Measurements from ENCODE around the gene HBA1. TPM values are rescaled to one million over a fixed set of nuclear protein-coding genes. Genes with fewer than 3 reads are reported as not detected.
A peak's percentile ranks its signal among the peaks of the same experiment; 100 is the strongest.

HBA1 gene
- total RNA-seq, 2 experiments from 2014 or later, result not detected

- DNase-seq (ENCODE audit: low spot score), result peak; percentile 76
- intact Hi-C loops (cut with micrococcal nuclease; ENCODE audit: unreplicated experiment), result loop anchor here (1.0 kb wide), 1 partner anchor 64 kb away; no protein-coding TSS in a partner anchor
- ChIA-PET CTCF (ENCODE audit: unreplicated experiment) (no interaction called here), POLR2A (interaction anchor here (1.3 kb wide), 1 partner anchor 12 kb away, joined by 3 read pairs; no protein-coding TSS in a partner anchor)
- H3K27ac ChIP-seq (ENCODE audit: low read depth, low read length, poor library complexity, severe bottlenecking), result no peak overlapping the region
- H4K20me1 ChIP-seq (ENCODE audit: insufficient read depth, low read length), result no peaks in the 10 kb centered on the region
- no peak overlapping the region for H2AFZ ChIP-seq (ENCODE audit: low read length)
- H3K36me3 ChIP-seq (ENCODE audit: insufficient read depth, low read length), result peaks cover 25% of the 10 kb centered on the region
- H3K79me2 ChIP-seq (ENCODE audit: insufficient read depth, low read depth, low read length), result no peaks in the 10 kb centered on the region
- peaks cover 4% of the 10 kb centered on the region for H3K4me1 ChIP-seq (ENCODE audit: insufficient read depth, low read length, poor library complexity, severe bottlenecking)
- TF ChIP-seq CTCF (conservative IDR thresholded peaks at IDR 0.05; ENCODE audit: low read length), result no peak
- no peak for TF ChIP-seq EZH2phosphoT487 (IDR thresholded peaks at IDR 0.05; ENCODE audit: borderline replicate concordance, low read depth, low read length)
- H3K4me3 ChIP-seq (ENCODE audit: low read depth, low read length, poor library complexity, severe bottlenecking), result no peak overlapping the region
- H3K9me3 ChIP-seq (ENCODE audit: low read length), result no peaks in the 10 kb centered on the region
- no TSS peak for BruUV-seq (replicated peaks)
- H3K4me2 ChIP-seq (ENCODE audit: low read length), result peak overlapping the region; percentile 26; the same call in 1 of the 2 replicates
- H3K9me2 ChIP-seq (ENCODE audit: insufficient read depth, low read length), result no peaks in the 10 kb centered on the region
Measured at GRCh38 chr16:180681-181564, 4.4 kb downstream of the HBA1 start.

DNA sequence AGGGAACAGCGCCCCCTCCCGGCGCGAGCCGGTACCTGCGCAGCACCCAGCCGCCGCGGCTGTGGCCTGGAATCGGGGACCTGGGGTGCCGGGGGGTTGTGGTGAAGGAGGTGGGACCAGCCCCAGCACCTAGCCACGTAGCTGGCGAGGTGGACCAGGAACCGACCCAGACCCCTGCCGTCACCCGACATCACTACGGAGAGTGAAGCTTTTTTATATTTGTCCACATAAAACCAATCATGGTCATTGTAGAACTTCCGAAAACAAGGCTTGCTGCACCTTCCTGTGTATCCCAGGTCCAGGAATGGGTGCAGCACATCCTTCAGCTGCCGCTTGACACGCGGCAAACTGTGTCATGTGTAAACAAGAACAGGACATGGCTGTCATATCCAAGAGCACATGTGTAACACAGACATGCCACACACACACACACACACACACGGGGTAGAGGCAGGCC, 5.1 kb downstream of the HBA1 start:
- Histone ChIP-seq H3K36me3 (ENCODE audit: insufficient read depth, low read length) (peaks cover 26% of the 10 kb centered on the region), H3K9me3 (ENCODE audit: low read length) (no peaks in the 10 kb centered on the region), H3K4me1 (ENCODE audit: insufficient read depth, low read length, poor library complexity, severe bottlenecking) (peaks cover 4% of the 10 kb centered on the region), H3K4me2 (ENCODE audit: low read length) (no peak overlapping the region), H3K9me2 (ENCODE audit: insufficient read depth, low read length) (no peaks in the 10 kb centered on the region), H3K4me3 (ENCODE audit: low read depth, low read length, poor library complexity, severe bottlenecking) (no peak overlapping the region), H2AFZ (ENCODE audit: low read length) (no peak overlapping the region), H3K27ac (ENCODE audit: low read depth, low read length, poor library complexity, severe bottlenecking) (no peak overlapping the region), H4K20me1 (ENCODE audit: insufficient read depth, low read length) (no peaks in the 10 kb centered on the region), H3K79me2 (ENCODE audit: insufficient read depth, low read depth, low read length) (no peaks in the 10 kb centered on the region)
- POLR2A ChIA-PET, result interaction anchor here (1.3 kb wide), 1 partner anchor 13 kb away, joined by 3 read pairs; no protein-coding TSS in a partner anchor
- TF ChIP-seq EZH2phosphoT487 (IDR thresholded peaks at IDR 0.05; ENCODE audit: borderline replicate concordance, low read depth, low read length) (no peak), CTCF (conservative IDR thresholded peaks at IDR 0.05; ENCODE audit: low read length) (peak; percentile 91)
- no TSS peak for BruUV-seq (replicated peaks)
- DNase-seq (ENCODE audit: low spot score), result no peak
- CTCF ChIA-PET (ENCODE audit: unreplicated experiment), result no interaction called here
- intact Hi-C loops (cut with micrococcal nuclease; ENCODE audit: unreplicated experiment), result loop anchor here (1.0 kb wide), 1 partner anchor 64 kb away; no protein-coding TSS in a partner anchor

DNA sequence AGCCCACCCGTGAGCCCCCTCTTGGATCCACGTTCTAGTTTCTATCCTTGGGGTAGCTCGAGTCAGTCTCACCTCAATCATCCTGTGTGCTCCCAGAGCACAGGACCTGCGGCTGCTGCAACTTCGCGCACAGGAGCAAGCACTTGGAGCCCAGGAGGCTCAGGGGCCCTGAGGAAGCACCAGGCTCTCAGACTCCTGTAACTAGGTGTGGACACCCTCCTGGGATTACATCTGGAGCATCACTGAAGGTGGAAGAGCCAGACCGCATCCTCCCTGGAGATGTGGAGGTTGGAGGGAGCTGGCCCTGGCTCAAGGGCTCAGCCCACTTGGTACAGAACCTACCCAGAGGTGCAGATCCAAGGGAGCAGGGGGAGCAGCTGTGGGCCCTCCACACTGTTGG, 6.5 kb downstream of the HBA1 start:
- POLR2A ChIA-PET, result no interaction called here
- Histone ChIP-seq H3K9me2 (ENCODE audit: insufficient read depth, low read length) (no peaks in the 10 kb centered on the region), H3K27ac (ENCODE audit: low read depth, low read length, poor library complexity, severe bottlenecking) (no peak overlapping the region), H4K20me1 (ENCODE audit: insufficient read depth, low read length) (no peaks in the 10 kb centered on the region), H3K4me3 (ENCODE audit: low read depth, low read length, poor library complexity, severe bottlenecking) (no peak overlapping the region), H3K36me3 (ENCODE audit: insufficient read depth, low read length) (peaks cover 37% of the 10 kb centered on the region), H3K9me3 (ENCODE audit: low read length) (no peaks in the 10 kb centered on the region), H3K79me2 (ENCODE audit: insufficient read depth, low read depth, low read length) (no peaks in the 10 kb centered on the region), H2AFZ (ENCODE audit: low read length) (no peak overlapping the region), H3K4me1 (ENCODE audit: insufficient read depth, low read length, poor library complexity, severe bottlenecking) (peaks cover 4% of the 10 kb centered on the region), H3K4me2 (ENCODE audit: low read length) (no peak overlapping the region)
- intact Hi-C loops (cut with micrococcal nuclease; ENCODE audit: unreplicated experiment), result loop anchor here (1.0 kb wide), 1 partner anchor 76 kb away; no protein-coding TSS in a partner anchor
- TSS peak; percentile 77 for BruUV-seq (replicated peaks)
- CTCF ChIA-PET (ENCODE audit: unreplicated experiment), result no interaction called here
- TF ChIP-seq CTCF (conservative IDR thresholded peaks at IDR 0.05; ENCODE audit: low read length), result no peak
- TF ChIP-seq EZH2phosphoT487 (IDR thresholded peaks at IDR 0.05; ENCODE audit: borderline replicate concordance, low read depth, low read length), result no peak
- no peak for DNase-seq (ENCODE audit: low spot score)
